ENCODE data around the gene SETBP1.

Gene SETBP1

GRCh38 chr18:44997174-44997573, 316.5 kb downstream of the SETBP1 start (continued):
- TF ChIP-seq PATZ1 (tag by site-specific recombination; IDR thresholded peaks at IDR 0.05) (no peak), ZNF791 (tag by site-specific recombination; IDR thresholded peaks at IDR 0.05) (no peak), MYNN (tag by site-specific recombination; IDR thresholded peaks at IDR 0.05; ENCODE audit: borderline replicate concordance) (no peak)

GRCh38 chr18:44998360-44998759, 317.7 kb downstream of the SETBP1 start:
- Histone ChIP-seq H3K9me3 (ENCODE audit: control insufficient read depth, insufficient read depth, low read depth, low read length) (no peaks in the 10 kb centered on the region), H3K4me3 (ENCODE audit: low read depth, low read length) (no peak overlapping the region), H3K4me1 (ENCODE audit: control insufficient read depth, insufficient read depth, low read length) (no peaks in the 10 kb centered on the region), H3K27ac (ENCODE audit: extremely low read depth, low read depth, low read length) (no peak overlapping the region), H3K36me3 (ENCODE audit: control insufficient read depth in 2 of 2, insufficient read depth in 1 of 2, low read length in 2 of 2) (no peaks in the 10 kb centered on the region)
- no peak for TF ChIP-seq ZNF169 (tag by site-specific recombination; IDR thresholded peaks at IDR 0.05)
- TF ChIP-seq ZNF701 (tag by site-specific recombination; IDR thresholded peaks at IDR 0.05), result no peak
- no peak for TF ChIP-seq ZNF629 (tag by site-specific recombination; IDR thresholded peaks at IDR 0.05)
- no peak for TF ChIP-seq MEIS1 (CRISPR knock-in tag; IDR thresholded peaks at IDR 0.05; ENCODE audit: borderline replicate concordance)
- no peak for TF ChIP-seq ZNF792 (tag by site-specific recombination; IDR thresholded peaks at IDR 0.05)
- TF ChIP-seq ZSCAN30 (tag by site-specific recombination; IDR thresholded peaks at IDR 0.05), result no peak
- no peak for TF ChIP-seq ZNF239 (tag by site-specific recombination; IDR thresholded peaks at IDR 0.05)
- no peak for TF ChIP-seq ZSCAN5A (tag by site-specific recombination; IDR thresholded peaks at IDR 0.05)
- POLR2A ChIA-PET, result no interaction called here
- CTCF ChIA-PET, result no interaction called here

- Histone ChIP-seq H3K4me3 (ENCODE audit: low read depth, low read length) (no peak overlapping the region), H3K36me3 (ENCODE audit: control insufficient read depth in 2 of 2, insufficient read depth in 1 of 2, low read length in 2 of 2) (no peaks in the 10 kb centered on the region), H3K9me3 (ENCODE audit: control insufficient read depth, insufficient read depth, low read depth, low read length) (no peaks in the 10 kb centered on the region), H3K4me1 (ENCODE audit: control insufficient read depth, insufficient read depth, low read length) (peaks cover 3% of the 10 kb centered on the region), H3K27ac (ENCODE audit: extremely low read depth, low read depth, low read length) (no peak overlapping the region)
- ChIA-PET POLR2A (no interaction called here), CTCF (no interaction called here)
- TF ChIP-seq ZNF221 (tag by site-specific recombination; IDR thresholded peaks at IDR 0.05; ENCODE audit: borderline replicate concordance) (no peak), ZNF48 (tag by site-specific recombination; IDR thresholded peaks at IDR 0.05) (no peak), ZNF404 (tag by site-specific recombination; IDR thresholded peaks at IDR 0.05) (no peak), ZNF146 (tag by site-specific recombination; IDR thresholded peaks at IDR 0.05) (no peak), ZNF341 (tag by site-specific recombination; IDR thresholded peaks at IDR 0.05; ENCODE audit: low read depth) (no peak), KLF8 (tag by site-specific recombination; IDR thresholded peaks at IDR 0.05) (no peak), ZSCAN16 (tag by site-specific recombination; IDR thresholded peaks at IDR 0.05) (no peak), HOXD13 (CRISPR knock-in tag; IDR thresholded peaks at IDR 0.05; ENCODE audit: borderline replicate concordance) (no peak), REST (tag by site-specific recombination; IDR thresholded peaks at IDR 0.05) (no peak), PRDM6 (tag by site-specific recombination; IDR thresholded peaks at IDR 0.05) (no peak)
Measured at GRCh38 chr18:45004546-45005080, 323.9 kb downstream of the SETBP1 start.
